NK-92 treated with Interleukin-12 subunit alpha and Interleukin-12 subunit beta, amount 100 ng/mL, for 24 hours (cell line): ENCODE data around the gene HSPA4.
"Not testable (repeated sequence)": the region's sequence is repeated elsewhere in the genome, so short reads cannot be mapped to it uniquely, and the experiment has no call there.

Experiments
- DNase-seq: peaks from one replicate; lab custom pipeline; 2025; lab: John Stamatoyannopoulos, UW

Gene HSPA4

DNA sequence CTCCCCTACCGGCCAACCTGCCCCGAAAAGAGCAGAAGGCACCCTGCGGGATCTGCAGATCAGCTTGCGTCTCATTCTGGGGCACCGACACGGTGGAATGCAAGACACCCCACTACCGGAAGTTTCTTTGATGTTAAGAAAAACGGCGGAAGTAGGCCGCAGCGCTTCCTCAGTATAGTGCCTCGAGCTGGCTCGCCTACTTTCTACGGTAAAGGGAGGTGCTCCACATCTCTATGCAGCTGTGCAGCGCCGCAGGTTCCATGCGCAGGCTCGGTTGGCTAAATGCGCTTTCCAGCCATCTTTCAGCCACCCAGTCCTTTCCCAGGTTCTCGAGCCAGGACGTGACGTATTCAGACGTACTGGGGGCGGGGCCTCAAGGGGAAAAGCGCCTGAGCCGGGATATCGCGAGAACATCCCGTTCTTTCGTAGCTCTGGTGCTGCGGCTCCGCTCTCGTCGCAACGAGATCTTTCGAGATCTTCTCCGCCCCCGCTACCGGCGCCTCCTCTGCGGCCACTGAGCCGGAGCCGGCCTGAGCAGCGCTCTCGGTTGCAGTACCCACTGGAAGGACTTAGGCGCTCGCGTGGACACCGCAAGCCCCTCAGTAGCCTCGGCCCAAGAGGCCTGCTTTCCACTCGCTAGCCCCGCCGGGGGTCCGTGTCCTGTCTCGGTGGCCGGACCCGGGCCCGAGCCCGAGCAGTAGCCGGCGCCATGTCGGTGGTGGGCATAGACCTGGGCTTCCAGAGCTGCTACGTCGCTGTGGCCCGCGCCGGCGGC lies at the start of gene HSPA4:
HSPA4 (plus strand) TSS at position 472 of the 775 bp plus-strand sequence; CDS start at position 710, 238 bp downstream.
- DNase-seq = peak; percentile 93

- DNase-seq = no peak
These were observed 45.2 kb upstream of the HSPA4 start for GRCh38 chr5:133006653-133007052.

GRCh38 chr5:133008455-133008854 lies 43.4 kb upstream of the HSPA4 start:
- DNase-seq = not testable (repeated sequence)

GRCh38 chr5:133015466-133015865 lies 36.3 kb upstream of the HSPA4 start:
- no peak for DNase-seq

GRCh38 chr5:133017964-133018363 lies 33.8 kb upstream of the HSPA4 start:
- no peak for DNase-seq

GRCh38 chr5:133019471-133019870 lies 32.3 kb upstream of the HSPA4 start:
- not testable (repeated sequence) for DNase-seq

DNA sequence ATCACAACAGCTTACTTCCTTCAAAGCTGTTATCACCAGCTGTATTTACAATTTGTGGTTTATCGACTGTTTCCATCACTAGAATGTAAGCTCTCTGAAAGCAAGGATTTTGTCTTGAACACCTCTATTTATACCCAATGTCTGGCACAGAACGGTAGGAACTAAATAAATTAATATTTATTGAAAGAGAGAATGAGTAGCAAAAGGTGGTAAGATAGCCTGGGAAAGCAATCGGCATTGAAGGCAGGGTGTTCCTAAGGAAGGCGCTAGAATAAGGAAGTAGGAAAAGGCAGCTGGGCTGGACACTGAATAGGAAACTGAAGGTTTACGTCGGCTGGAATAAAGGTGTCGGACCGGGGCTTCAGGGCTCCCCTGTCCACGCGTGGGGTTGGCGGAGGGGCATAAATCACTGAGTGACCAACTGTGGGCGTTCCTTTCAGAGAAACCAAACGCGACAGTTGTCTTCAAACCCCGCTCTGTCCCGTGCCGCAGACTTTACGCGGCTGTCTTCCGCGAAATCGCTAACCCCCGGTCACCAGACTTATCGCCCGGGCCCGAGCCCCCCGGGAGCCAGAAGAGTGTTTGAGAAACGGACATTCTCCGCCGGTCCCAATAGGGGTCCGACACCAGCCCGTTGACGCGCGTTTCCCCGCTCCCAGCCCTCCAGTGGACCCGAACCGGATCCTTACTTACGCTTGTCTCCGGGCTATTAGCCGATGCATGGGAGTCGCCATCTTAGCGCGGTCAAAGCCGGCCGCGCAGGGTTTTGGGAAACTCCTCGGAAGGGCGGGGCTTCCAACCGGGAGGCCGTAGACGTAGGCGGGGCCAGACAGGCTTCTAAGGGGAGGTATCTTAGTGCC lies 25.8 kb upstream of the HSPA4 start, which contains the start of gene ZCCHC10:
ZCCHC10 (minus strand) TSS at position 746 of the 860 bp plus-strand sequence; CDS start at position 734, 12 bp downstream.
- DNase-seq = peak; percentile 81

DNA sequence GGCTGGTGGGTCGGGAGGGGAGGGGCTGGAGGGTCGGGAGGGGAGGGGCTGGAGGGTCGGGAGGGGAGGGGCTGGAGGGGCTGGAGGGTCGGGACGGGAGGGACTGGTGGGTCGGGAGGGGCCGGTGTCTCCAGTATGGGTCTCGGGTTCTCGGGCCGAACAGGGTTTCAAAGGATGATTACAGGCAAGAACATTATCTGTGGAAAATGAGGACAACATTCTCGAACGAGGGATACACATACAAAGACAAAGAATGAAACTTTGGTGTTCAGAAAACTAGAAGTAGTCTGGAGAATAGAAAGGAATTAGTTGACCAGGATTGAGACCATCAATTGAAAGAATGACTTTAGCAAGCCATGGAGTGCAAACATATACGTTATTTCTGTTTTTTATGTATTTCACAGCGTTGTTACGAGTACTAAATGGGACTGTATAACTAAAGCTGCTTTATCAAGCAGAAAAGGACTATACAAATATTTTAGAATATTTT lies 25.1 kb upstream of the HSPA4 start:
- no peak for DNase-seq

DNA sequence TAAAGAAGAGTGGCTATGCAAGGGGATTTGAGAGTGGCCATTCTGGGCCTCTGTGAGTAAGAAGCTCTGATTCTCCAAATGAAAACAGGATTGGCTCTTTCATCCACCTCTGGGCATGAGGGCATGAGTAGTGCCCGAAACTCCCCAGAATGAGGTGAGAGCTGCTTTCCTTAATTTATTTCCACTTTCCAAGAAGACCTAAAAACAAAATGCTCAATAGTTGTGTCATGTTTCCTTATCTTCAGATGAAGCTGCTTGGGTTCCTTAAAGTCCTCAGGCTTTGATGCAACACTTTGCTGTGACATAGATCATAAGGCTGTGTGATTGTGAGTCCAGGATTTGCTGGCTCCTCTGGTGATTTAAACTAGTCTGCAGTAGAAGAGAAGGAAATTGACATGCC lies 22.4 kb upstream of the HSPA4 start:
- DNase-seq = no peak

DNA sequence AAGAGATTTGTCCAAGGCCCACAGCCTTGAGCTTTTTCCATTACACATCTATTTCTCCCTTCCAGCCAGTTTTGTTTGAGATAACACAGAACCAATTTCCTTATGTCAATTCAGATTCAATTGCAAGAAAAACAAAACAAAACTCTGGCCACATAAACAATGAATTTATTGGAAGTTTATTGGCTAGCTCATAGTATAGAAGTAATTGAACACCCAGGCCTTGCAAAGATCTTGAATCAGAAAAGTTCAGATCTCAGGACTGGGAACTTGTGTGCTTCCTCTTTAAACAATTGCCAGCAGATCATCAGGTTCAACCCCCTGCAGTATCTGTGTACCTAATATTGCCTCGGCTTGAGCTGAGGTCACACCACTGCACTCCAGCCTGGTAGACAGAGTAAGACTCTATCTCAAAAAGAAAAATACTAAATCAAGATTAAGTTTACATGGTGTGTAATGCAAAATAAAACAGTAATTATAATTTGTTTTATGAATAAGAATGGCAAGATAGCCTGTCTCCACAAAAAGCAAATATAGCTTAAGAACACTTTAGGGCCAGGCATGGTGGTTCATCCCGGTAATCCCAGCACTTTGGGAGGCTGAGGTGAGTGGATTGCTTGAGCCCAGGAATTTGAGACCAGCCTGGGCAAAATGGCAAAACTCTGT lies 21.3 kb upstream of the HSPA4 start:
- no peak for DNase-seq

DNA sequence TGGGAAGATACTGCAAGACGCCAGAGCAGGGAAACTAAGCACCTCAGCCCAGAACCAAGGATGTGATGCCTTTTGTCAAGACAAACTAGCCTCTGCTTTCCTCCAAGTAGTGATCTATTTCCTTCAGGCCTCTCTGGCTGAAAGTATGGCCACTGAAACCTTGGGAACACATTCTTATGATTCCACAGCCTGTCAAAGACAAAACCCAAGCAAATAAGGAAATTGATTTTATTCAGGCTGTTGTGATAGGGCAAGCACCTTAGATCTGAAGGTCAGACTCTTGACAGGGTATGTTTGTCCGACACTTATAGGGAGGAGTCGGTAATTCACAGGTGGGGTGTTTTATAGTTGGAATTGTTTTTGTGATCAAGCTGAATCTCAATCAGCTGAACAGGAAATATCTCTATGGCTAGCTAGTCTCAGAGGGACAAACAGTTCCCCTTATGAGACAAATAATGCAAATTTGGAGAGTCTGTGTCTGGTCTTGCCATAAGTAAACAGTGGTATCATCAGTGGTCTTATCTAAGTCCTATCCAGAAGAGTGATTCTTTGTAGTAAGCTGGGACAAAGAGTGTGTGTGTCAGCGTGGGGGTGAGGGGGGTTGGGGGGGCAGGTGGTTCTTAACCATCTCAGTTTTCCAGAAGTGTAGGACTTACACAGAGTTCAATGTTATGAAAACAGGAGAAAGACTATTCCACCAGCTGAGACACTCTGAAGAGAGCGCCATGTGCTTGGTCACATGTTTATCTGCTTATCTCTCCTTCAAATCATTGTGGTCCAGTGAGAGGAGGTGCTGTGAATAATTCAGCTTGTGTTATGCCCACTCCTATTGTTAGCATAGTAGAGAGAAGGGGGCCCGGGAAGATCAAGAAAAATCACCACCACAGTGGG lies 18.7 kb upstream of the HSPA4 start:
- no peak for DNase-seq

DNA sequence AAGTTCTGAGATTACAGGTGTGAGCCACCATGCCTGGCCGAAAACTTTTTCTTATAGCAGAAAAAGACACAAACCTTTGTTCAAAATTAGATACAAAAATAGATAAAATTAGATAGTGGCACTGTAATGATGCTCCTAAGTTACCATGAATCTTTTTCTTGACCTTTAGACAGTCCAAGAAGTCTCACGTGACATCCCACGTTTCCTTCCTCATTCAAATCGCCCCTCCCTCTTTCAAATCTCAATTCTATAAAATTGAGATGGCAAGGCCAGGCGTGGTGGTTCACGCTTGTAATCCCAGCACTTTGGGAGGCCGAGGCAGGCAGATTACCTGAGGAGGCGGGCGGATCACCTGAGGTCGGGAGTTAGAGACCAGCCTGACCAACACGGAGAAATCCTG lies 17.7 kb upstream of the HSPA4 start:
- DNase-seq = no peak

- DNase-seq = no peak
These were observed 16.6 kb upstream of the HSPA4 start for GRCh38 chr5:133035224-133035623.

- DNase-seq = not testable (repeated sequence)
These were observed 15.1 kb upstream of the HSPA4 start for GRCh38 chr5:133036677-133037076.

DNA sequence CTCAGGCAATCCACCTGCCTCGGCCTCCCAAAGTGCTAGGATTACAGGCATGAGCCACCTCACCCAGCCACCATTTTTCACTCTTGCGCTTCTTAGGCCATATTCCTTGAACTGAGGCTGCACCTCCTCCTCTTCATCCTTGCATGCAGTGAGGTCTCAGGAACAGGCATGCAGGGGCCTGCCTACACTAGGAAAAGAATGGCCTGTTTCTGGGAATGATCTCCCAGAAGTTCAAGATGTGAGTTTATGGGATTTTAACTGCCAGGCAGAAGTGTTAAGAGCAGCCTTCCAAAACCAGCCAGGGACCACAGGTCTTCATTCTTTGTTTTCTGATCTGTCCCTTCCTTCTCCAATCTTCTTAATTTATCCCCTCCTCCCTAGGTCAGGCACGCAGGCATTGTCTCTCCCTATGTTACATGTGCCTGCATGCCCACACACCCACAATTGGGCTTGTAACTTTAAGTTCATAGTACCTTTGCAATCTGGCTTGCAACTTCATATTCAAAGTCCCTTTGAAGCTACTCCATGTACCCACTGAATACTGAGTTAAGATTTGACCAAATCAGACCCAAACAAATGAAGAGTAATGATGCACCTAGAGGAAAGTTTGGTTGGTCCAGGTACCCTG lies 10.5 kb upstream of the HSPA4 start:
- DNase-seq = no peak

- no peak for DNase-seq
These were observed 9.9 kb upstream of the HSPA4 start for GRCh38 chr5:133041910-133042309.

DNA sequence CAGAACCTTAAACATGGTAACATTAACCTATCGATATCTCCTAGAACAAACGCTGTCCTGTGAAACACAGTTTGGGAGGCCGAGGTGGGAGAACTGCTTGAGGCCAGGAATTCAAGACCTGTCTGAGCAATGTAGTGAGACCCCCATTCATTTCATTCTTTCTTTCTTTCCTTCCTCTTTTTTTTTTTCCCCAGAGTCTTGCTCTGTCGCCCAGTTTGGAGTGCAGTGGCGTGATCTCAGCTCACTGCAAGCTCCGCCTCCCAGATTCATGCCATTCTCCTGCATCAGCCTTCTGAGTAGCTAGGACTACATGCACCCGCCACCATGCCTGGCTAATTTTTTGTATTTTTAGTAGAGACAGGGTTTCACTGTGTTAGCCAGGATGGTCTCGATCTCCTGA lies 5.3 kb upstream of the HSPA4 start:
- not testable (repeated sequence) for DNase-seq

- DNase-seq = no peak
These were observed 4.4 kb upstream of the HSPA4 start for GRCh38 chr5:133047404-133047803.

DNA sequence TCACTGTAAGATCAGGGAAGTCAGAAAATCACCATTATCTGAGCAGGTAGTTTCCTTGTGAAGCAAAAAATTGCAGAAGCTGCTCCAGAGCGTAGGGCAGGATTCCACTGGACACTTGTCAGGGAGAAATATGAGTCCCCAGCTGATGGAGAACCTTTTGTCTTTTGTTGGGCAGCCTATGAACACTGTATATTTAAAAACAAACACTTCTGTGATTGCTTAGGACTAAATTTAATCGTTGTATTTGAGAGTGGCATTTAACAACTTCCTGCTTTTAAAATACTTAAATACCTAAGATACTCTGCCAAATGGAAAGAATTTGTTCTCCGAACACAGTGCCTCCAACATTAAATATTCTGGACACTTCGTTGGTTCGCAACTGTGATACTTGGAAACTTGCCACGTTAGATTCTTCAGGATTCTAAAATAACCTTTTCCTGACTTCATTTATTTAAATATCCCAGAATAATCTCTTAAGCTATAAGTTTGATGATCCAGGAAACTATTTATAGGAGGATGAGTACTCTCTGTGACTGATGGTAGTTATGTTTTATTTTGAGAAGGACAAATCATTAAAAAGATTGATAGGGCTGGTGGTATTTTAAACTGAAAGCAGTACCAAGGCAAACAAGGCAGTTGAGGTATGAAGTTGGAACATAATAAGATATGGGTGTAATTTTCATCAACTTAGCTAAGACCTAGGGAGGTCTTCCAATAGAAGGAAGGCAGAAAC lies 2.7 kb upstream of the HSPA4 start:
- DNase-seq = no peak

GRCh38 chr5:133049726-133050048 lies 2.1 kb upstream of the HSPA4 start:
- DNase-seq = no peak
